C4-2B (cell line): Measurements from ENCODE around the gene USP51.
"Not testable (repeated sequence)": the region's sequence is repeated elsewhere in the genome, so short reads cannot be mapped to it uniquely, and the experiment has no call there.

Experiments used
- H3K27ac ChIP-seq: fragments of 450-650 bp; 2 replicates; pipeline ENCODE4 v1.5.1; 2017
- CTCF ChIP-seq: fragments of 450-650 bp; conservative IDR thresholded peaks from 2 replicates; pipeline ENCODE4 v1.5.1; 2017; ENCODE audit warnings: mild to moderate bottlenecking
- ZFX ChIP-seq: fragments of 450-650 bp; IDR thresholded peaks from 2 replicates; pipeline ENCODE4 v1.6.1; 2017

USP51 gene

GRCh38 chrX:55480390-55481062 is 9.1 kb downstream of the USP51 start:
- no peak overlapping the region for H3K27ac ChIP-seq
- TF ChIP-seq CTCF (no peak), ZFX (no peak)

GRCh38 chrX:55479956-55480355 is 9.7 kb downstream of the USP51 start:
- H3K27ac ChIP-seq: not testable (repeated sequence)

- not testable (repeated sequence) for H3K27ac ChIP-seq
Measured at GRCh38 chrX:55465791-55466190, 23.9 kb downstream of the USP51 start.

- not testable (repeated sequence) for H3K27ac ChIP-seq
Measured at GRCh38 chrX:55465108-55465507, 24.5 kb downstream of the USP51 start.

- H3K27ac ChIP-seq: not testable (repeated sequence)
Measured at GRCh38 chrX:55464050-55464449, 25.6 kb downstream of the USP51 start.

- H3K27ac ChIP-seq: not testable (repeated sequence)
Measured at GRCh38 chrX:55459926-55460325, 29.7 kb downstream of the USP51 start.

GRCh38 chrX:55459426-55459825 is 30.2 kb downstream of the USP51 start:
- not testable (repeated sequence) for H3K27ac ChIP-seq

GRCh38 chrX:55455708-55456107 is 33.9 kb downstream of the USP51 start:
- not testable (repeated sequence) for H3K27ac ChIP-seq

GRCh38 chrX:55452833-55453124 is 36.9 kb downstream of the USP51 start:
- TF ChIP-seq CTCF (no peak), ZFX (no peak)
- H3K27ac ChIP-seq: no peak overlapping the region

GRCh38 chrX:55451990-55452832 is 37.4 kb downstream of the USP51 start, which contains the start of gene MAGEH1:
TSS of gene MAGEH1 (plus strand) at chrX:55452127. CDS start at chrX:55452375, 248 bp downstream.
- no peak within 1 kb of the TSS for H3K27ac ChIP-seq
- TF ChIP-seq ZFX (no peak), CTCF (no peak)

- H3K27ac ChIP-seq: no peak overlapping the region
- TF ChIP-seq CTCF: no peak
- TF ChIP-seq ZFX: no peak
Measured at GRCh38 chrX:55451626-55451989, 38.0 kb downstream of the USP51 start.
